Superior temporal gyrus (tissue), 1 donor: Measurements from ENCODE around the gene IGF1R.

Experiments
- DNase-seq: peaks from one replicate; pipeline ENCODE4 v3.0.0-alpha.2; 2016; ENCODE audit errors: extremely low spot score

The IGF1R gene

DNA sequence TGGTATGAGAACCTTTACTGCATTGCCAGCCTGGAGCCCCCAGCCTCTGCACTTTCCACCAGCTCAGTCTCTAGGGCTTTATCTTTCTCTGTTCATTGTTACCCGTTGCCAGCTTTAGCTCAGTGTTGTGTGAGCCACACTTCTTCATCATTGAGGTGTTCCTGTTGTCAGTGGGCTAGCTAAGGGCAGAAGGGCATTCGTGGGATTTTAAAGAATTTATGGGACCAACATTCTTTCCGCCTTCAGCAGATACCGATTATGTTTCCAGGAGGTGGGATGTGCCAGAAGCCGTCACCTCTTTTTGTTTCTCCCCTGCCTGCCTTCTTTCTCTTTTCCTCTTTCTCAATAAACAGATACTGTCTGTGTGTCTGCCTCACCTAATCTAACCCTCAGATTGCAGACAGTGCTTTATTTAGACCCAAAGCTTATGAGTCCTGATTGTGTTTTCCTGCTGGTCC lies 294.7 kb downstream of the IGF1R start:
- DNase-seq = no peak

DNA sequence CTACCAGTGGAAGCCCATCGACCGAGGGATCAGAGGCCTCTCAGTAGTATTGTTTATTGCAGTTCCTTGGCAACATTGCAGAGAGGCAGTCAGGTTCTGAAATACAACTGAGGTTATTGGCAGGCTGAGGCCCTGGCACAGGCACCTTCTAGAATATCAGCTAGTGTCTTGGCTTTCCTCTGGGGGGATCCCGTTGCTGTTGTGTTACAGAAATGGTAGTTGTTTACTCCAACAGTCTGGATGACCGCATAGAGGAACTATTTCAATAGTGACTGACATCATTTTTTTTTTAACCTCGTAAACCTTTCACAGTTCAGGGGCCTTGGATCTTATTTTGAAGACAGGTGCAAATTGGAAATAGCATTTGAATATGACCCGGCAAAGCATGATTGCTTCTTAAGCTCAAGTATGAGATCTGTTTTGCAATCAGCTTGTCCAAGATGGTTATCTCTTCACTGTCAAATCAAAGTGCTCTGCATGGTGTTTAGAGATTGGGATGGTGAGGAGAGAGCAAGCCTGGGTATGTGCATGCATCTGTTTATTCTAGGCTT lies 295.3 kb downstream of the IGF1R start:
- DNase-seq = peak; percentile 52

DNA sequence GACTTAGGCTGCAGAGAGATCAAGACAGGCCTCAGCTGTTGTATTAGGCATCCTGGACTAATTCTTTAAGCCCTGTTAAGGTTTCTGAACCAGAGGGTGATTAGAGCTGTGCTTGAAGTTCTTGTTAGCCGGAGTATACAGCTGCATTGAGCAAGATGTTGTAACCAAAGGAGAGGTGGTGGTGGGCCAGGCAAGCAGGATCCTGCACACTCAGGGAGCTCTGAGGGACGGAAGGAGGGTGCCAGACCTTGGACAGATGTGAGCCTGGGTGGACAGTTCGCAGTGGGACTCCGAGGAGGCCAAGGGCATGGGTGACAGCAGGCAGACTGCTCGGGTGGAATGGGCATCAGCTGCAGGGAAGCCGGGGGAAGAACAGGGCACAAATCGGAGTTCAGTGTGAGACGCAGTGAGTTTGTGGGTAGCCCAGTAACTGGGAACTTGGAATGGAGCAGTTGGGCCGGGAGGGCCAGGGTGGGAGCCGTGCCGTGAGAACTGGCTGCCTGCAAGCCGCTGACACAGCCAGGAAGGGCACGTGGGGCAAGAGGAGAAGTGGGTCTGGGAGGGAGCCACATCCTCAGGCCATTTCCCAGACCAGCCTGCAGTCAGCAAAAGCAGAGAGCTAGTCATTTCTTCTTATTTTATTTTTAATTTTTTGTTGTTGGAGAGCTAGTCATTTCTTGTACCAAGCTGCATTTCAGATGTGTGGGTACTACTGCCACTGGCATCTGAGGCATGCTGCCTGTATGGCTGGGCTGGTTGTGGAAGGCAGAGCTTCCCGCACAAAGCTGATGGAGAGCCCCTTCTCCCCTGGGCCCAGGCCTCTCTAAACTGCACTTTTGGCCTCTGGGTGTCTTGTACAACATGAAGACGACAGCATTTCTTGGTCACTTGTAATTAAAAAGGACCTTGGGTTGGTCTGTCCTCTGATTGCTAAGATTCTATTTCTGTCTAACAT lies 298.2 kb downstream of the IGF1R start:
- no peak for DNase-seq

DNA sequence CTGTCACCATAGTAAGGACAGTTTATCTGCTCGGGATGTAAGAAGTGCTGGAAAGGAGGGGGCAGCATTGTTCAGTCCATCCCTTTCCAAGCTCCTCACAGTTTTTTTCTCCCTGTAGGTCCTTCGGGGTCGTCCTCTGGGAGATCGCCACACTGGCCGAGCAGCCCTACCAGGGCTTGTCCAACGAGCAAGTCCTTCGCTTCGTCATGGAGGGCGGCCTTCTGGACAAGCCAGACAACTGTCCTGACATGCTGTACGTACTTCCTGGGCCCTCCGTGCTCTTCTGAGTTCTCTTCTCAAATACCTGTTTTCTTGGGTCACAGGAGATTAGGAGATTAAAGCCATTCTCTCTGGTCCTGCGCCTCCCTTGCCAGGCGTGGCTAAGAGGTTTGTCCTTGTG lies 300.1 kb downstream of the IGF1R start:
- DNase-seq = no peak

DNA sequence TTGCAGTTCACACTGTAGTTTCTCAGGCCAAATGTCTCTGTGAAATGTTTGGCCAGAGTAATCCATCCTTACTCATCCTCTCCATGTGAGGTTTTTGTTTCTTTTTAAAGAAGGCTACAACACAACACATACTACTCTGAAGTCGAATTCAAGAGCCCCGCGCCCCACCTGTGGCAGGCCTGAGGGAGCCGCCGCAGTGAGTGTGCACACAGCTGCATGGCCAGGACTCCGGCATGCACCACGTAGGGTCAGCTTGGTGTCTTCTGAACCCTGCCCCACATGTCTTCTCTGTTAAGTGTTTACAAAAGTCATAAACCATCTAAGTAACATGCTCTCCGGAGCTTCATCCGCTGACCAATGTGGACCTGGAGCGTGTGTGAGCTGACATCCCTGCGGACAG lies 300.6 kb downstream of the IGF1R start:
- no peak for DNase-seq

DNA sequence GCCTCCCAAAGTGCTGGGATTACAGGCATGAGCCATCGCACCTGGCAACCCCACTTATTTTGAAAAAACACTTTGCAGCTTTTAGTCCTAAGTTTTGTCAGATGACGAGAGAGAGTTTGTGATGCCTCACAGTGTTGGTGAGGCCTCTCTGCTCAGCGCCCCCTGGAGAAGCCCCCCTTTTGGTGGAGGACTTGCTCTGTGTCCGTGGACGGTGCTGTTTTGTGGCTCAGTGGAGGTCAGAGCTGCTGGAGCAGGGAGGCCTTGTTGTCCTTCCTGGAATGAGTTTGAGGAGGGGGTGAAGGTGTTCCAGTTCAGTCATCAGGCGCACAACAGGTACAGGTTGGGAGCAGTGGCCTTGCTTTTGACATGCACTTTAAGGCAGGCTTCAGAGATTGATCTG lies 301.3 kb downstream of the IGF1R start:
- no peak for DNase-seq

DNA sequence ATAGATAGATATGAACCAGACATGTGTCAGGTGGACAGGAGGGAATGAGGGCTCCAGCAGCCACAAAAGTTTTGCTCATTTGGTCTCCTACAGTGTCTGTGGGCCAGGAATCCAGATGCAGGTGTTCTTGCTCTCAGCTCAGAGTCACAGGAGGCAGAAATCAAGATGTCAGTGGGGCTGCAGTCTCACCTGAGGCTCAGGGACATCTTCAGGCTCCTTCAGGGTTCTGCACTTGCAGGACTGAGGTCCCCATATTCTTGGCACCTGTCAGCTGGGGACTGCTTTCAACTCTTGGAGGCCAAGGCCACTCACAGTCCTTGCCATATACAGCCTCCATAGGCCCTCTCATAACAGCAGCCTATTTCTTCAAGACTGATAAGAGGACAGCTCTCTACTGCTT lies 301.9 kb downstream of the IGF1R start:
- DNase-seq = no peak

DNA sequence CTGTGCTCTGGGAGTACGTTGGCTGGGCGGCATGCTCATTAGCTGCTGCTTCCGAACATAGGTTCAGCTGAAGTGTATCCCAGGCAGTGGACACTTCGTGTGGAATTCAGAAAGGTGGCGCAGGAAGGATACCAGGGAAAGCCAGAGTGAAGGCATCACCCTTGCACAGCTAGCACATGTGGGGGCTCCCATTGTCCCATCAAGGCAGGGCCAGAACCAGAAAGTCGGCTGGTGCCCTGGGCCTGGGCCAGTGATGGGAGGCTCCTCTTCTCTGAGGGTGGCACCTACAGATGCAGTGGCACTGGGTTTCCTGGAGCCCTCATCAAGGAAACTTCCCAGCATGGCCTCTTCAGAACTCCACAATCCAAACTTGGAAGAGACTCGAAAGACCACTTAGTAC lies 302.7 kb downstream of the IGF1R start:
- no peak for DNase-seq

DNA sequence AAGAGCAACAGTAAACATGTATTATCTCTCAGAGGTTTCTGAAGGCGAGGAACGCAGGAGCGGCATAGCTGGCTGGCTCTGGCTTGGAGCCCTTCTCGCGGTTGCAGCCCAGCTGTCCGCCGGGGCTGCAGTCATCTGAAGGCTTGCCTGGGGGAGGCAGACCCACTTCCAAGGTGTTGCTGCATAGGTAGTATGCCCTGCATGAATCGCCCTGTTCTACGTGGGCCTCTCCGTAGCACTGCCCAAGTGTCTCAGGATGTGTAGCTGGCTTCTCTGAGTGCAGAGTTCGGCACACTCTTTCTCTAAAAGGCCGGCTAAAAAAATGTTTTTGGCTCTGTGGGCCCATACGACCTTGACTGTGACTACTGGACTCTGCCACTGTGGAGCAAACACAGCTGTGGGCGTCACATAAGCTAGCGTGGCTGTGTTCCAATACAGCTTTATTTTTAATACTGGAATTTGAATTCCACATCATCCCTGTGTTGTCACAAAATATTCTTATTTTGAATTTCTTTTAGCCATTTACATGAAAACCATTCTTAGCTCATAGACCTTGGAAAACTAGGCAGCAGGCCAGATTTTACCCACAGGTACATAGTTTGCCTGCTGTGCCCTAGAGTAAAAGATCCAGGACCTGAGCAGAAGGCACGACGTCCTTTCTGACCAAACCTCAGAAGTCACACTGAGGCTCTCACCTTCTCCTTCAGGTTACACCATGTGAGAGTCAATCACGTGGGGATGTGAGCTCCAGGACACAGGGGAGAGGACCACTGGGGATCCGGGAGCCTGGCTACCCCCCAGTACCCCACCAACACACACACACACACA lies 303.4 kb downstream of the IGF1R start:
- DNase-seq = no peak

DNA sequence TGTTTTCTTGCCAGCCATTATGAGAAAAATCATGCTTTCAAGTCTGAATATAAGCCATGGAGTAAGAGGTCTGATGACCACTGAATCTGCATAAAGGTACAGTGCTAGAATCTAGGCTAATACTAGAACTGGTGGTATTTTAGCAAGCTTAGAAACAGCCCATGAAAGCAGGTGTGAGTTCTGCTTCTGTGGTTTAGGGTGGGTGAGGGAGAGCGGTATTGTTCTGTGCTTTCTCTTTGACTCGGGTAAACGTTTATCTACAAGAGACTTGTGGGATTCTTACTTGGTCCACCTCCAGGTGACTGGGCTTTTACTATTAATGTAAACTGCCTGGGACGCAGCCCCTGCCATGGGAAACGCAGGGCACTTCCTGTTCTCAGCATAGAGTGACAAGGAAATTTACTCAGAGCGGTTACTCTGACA lies 304.1 kb downstream of the IGF1R start:
- no peak for DNase-seq

DNA sequence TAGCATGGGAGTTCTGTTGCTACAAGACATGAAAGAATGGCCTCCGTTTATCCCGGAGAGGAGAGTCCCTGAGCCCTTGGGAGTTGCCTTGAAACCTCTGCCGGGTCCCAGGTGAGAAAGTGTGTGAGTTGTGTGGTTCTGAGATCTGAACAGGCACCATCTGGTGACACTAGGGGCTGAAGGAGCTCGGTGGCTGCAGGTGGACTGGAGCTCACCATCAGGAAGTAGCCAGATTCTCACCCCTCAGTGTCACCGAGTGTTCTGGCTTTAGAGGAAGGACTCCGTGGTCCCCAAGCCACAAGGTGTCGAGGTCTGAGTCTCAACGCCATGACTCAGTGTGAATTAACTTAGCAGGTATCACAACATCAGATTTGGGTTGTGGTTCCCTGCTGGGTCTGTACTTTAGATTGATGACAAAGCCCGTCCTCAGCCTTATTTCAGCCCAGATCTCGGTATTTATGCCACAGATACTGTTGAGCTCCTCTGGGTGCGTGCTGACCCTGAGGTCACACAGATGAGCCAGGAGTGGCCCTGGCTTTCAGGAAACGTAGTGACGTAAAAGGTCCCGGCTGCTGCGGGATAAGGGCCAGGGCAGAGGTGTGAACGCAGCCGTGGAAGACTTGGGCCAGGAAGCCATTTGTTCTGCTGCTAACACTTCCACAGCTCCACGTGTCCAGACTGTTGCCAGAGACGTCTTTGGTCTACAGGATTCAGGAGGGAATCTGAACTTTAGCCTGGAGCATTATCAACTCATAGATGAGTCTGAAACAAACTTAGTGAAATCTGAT lies 304.9 kb downstream of the IGF1R start:
- no peak for DNase-seq

DNA sequence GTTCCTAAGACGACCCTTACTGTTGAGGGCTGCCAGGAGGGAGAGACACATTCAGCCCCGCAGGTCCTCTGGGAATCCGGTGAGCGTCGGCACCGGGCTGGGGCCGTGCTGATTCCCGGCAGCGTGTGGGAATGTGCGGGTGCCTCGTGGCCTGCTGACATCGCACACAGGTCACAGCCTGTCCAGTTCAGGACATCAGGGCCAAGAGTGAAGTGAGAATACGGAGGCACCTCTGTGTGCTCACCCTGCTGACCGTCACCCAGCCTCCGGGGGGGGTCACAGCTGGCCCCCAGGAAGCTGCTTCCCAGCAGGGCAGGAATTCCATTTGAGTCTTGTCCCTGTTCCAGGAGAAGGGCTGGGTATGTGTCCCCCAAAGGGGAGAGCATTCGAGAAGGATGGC lies 305.6 kb downstream of the IGF1R start:
- DNase-seq = no peak

DNA sequence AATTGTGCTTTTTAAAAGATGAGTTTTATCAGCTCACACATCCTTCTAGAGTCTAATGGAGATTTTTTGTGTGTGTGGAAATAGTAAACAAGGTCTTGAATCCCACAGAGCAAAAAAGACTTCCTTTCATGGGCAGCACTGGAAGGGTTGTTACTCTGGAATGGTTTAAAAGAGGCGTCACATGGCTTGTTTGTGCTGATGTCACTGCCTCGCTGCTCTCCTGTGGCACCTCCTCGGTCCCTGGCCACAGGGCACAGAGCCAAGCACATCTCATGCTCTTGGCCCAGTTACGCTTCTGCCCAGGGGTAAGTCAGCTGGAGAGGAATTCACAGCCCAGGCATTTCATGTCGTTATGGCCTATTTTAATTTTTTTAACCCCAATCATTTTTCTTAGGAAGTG lies 306.1 kb downstream of the IGF1R start:
- DNase-seq = peak; percentile 81

DNA sequence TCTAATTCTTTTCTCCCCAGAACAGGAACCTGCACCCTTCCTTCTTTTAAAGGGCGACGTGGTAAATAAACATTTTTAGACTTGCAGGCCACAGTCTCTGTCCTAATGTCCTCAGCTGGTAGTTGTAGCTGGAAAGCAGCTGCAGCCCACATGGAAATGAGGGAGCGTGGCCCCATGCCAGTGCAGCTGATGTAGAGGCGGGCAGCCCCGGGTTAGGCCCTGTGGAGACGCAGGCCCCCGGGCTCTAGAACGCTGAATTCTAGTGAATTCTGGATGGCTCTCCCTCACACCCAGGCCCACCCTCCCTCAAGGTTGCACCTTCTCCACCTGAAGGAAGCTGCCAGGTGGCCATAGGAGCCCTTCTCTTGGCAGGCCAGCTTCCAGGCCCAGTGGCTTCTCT lies 307.0 kb downstream of the IGF1R start:
- DNase-seq = peak; percentile 87

DNA sequence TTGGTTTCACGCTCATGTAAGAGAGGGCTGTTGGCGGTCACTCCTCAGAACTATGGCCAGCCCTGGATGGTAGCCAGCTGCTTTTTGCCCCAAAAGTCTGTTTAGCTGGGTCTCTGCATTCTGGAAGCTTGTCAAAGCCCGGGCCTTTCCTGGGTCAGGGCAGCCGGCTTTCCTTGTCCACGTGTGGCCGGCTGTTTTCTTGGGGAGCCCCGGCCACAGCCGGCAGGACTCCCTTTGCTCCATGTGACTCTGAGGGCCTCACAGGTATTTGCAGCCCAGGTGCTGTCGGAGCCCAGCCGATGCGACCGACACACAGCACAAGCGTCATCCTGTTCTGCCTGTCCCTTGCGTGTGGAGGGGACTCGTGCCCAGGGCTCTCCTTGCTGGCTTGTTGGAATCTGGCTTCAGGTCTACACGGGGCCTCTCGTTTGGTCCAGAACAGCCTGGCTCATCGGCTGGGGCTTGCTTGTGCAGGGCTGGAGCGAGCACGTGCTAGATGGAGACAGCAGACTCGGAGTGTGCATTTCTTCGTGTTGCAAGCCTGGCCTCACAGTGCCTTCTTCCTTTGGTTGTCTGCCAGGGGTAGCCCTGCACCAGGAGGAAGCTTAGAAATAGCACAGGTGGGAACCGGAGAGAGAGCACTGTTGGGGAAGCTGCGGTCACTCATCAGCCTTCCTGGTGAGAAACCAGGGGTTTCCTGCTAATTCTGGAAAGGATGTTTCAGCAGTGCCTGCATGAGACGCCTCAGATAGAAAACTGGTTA lies 307.8 kb downstream of the IGF1R start:
- DNase-seq = no peak

DNA sequence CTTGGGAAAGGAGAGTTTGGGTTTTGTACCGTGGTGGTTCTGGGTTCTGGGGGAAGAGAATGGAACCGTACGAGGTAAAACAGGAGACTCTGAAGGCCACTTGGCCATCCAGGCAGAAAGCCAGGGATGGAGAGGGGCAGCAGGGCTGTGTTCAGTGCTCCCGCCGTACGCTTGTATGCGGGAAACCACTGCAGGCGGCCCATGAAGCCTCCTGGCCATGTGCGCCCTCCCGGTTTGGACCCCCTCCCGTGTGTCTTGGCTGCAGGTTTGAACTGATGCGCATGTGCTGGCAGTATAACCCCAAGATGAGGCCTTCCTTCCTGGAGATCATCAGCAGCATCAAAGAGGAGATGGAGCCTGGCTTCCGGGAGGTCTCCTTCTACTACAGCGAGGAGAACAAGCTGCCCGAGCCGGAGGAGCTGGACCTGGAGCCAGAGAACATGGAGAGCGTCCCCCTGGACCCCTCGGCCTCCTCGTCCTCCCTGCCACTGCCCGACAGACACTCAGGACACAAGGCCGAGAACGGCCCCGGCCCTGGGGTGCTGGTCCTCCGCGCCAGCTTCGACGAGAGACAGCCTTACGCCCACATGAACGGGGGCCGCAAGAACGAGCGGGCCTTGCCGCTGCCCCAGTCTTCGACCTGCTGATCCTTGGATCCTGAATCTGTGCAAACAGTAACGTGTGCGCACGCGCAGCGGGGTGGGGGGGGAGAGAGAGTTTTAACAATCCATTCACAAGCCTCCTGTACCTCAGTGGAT lies 308.6 kb downstream of the IGF1R start:
- DNase-seq = no peak

DNA sequence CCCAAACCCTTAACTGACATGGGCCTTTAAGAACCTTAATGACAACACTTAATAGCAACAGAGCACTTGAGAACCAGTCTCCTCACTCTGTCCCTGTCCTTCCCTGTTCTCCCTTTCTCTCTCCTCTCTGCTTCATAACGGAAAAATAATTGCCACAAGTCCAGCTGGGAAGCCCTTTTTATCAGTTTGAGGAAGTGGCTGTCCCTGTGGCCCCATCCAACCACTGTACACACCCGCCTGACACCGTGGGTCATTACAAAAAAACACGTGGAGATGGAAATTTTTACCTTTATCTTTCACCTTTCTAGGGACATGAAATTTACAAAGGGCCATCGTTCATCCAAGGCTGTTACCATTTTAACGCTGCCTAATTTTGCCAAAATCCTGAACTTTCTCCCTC lies 309.3 kb downstream of the IGF1R start:
- no peak for DNase-seq

DNA sequence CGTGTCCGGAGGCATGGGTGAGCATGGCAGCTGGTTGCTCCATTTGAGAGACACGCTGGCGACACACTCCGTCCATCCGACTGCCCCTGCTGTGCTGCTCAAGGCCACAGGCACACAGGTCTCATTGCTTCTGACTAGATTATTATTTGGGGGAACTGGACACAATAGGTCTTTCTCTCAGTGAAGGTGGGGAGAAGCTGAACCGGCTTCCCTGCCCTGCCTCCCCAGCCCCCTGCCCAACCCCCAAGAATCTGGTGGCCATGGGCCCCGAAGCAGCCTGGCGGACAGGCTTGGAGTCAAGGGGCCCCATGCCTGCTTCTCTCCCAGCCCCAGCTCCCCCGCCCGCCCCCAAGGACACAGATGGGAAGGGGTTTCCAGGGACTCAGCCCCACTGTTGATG lies 309.7 kb downstream of the IGF1R start:
- no peak for DNase-seq

DNA sequence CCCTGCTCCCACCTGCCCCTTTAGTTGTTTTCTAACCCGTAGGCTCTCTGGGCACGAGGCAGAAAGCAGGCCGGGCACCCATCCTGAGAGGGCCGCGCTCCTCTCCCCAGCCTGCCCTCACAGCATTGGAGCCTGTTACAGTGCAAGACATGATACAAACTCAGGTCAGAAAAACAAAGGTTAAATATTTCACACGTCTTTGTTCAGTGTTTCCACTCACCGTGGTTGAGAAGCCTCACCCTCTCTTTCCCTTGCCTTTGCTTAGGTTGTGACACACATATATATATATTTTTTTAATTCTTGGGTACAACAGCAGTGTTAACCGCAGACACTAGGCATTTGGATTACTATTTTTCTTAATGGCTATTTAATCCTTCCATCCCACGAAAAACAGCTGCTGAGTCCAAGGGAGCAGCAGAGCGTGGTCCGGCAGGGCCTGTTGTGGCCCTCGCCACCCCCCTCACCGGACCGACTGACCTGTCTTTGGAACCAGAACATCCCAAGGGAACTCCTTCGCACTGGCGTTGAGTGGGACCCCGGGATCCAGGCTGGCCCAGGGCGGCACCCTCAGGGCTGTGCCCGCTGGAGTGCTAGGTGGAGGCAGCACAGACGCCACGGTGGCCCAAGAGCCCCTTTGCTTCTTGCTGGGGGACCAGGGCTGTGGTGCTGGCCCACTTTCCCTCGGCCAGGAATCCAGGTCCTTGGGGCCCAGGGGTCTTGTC lies 310.7 kb downstream of the IGF1R start:
- DNase-seq = no peak

DNA sequence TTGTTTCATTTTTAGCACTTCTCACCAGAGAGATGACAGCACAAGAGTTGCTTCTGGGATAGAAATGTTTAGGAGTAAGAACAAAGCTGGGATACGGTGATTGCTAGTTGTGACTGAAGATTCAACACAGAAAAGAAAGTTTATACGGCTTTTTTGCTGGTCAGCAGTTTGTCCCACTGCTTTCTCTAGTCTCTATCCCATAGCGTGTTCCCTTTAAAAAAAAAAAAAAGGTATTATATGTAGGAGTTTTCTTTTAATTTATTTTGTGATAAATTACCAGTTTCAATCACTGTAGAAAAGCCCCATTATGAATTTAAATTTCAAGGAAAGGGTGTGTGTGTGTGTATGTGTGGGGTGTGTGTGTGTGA lies 311.3 kb downstream of the IGF1R start:
- DNase-seq = no peak
